NCI-H2107 treated with DMSO at 0.1 percent for 48 hours (cell line): ENCODE results near the gene GNG2.

Source experiments
- DNase-seq: peaks from one replicate; lab custom pipeline; 2025; ENCODE audit not compliant: unreplicated experiment; lab: John Stamatoyannopoulos, UW

Gene GNG2

GRCh38 chr14:51855234-51855633 is 5.2 kb upstream of the GNG2 start:
- DNase-seq: no peak

- no peak for DNase-seq
These were observed 3.6 kb upstream of the GNG2 start for GRCh38 chr14:51856792-51857296.

GRCh38 chr14:51859131-51859530 is 1.3 kb upstream of the GNG2 start:
- DNase-seq: no peak

GRCh38 chr14:51860825-51861499 is 550 bp downstream of the GNG2 start:
- DNase-seq: no peak

- no peak for DNase-seq
These were observed 1.9 kb downstream of the GNG2 start for GRCh38 chr14:51862176-51862796.

- DNase-seq: no peak
These were observed 2.4 kb downstream of the GNG2 start for GRCh38 chr14:51862860-51863259.

GRCh38 chr14:51865953-51866747 is 5.7 kb downstream of the GNG2 start:
- DNase-seq: no peak

GRCh38 chr14:51867741-51868140 is 7.3 kb downstream of the GNG2 start:
- no peak for DNase-seq

GRCh38 chr14:51868405-51868804 is 8.0 kb downstream of the GNG2 start:
- no peak for DNase-seq

GRCh38 chr14:51869411-51870100 is 9.1 kb downstream of the GNG2 start:
- no peak for DNase-seq

- no peak for DNase-seq
These were observed 10.2 kb downstream of the GNG2 start for GRCh38 chr14:51870606-51871005.

- no peak for DNase-seq
These were observed 11.4 kb downstream of the GNG2 start for GRCh38 chr14:51871846-51872245.

GRCh38 chr14:51872396-51872795 is 12.0 kb downstream of the GNG2 start:
- no peak for DNase-seq

GRCh38 chr14:51873221-51873893 is 12.9 kb downstream of the GNG2 start:
- DNase-seq: no peak

GRCh38 chr14:51877810-51878209 is 17.4 kb downstream of the GNG2 start:
- no peak for DNase-seq

- no peak for DNase-seq
These were observed 18.8 kb downstream of the GNG2 start for GRCh38 chr14:51879170-51879569.

- no peak for DNase-seq
These were observed 20.6 kb downstream of the GNG2 start for GRCh38 chr14:51880835-51881580.

- DNase-seq: no peak
These were observed 21.2 kb downstream of the GNG2 start for GRCh38 chr14:51881636-51882035.

- no peak for DNase-seq
These were observed 22.8 kb downstream of the GNG2 start for GRCh38 chr14:51883232-51883631.
